Gastrocnemius medialis (tissue), 4 donors: ENCODE data around the gene ZPR1. TPM values are rescaled to one million over a fixed set of nuclear protein-coding genes. Genes with fewer than 3 reads are reported as not detected.

Experiments
- ATAC-seq, 2 donors: fragments of 150-250 bp; one replicate each; pipeline ENCODE4 v1.9.1; 2016
- DNase-seq, 2 donors: peaks; one replicate each; pipeline ENCODE4 v3.0.0-alpha.2; 2019
- H3K27ac ChIP-seq, 4 donors: fragments of 200-600 bp; sonication (generic); 1 replicate in 1 of 4; 2 replicates in 3 of 4; pipeline ENCODE4 v1.5.1; 2016 to 2018; ENCODE audit warnings: mild to moderate bottlenecking in 2 of 4, moderate library complexity in 1 of 4
- H3K27me3 ChIP-seq, 3 donors: fragments of 200-600 bp; sonication (generic) in 2 of 3; 1 replicate in 1 of 3; 2 replicates in 2 of 3; pipeline versions ENCODE4 v1.5.1 to v1.6.0; 2016 to 2019; ENCODE audit warnings: mild to moderate bottlenecking in 1 of 3, moderate library complexity in 1 of 3
- H3K36me3 ChIP-seq, 2 donors: fragments of 200-600 bp; sonication (generic) in 1 of 2; one replicate each; pipeline ENCODE4 v1.5.1; 2017 to 2018
- H3K4me1 ChIP-seq, 2 donors: fragments of 200-600 bp; sonication (generic) in 1 of 2; one replicate each; pipeline ENCODE4 v1.5.1; 2016 to 2017; ENCODE audit warnings: mild to moderate bottlenecking in 2 of 2
- H3K4me3 ChIP-seq, 4 donors: fragments of 200-600 bp; sonication (generic) in 3 of 4; 1 replicate in 1 of 4; 2 replicates in 3 of 4; pipeline ENCODE4 v1.5.1; 2016 to 2019; ENCODE audit warnings: mild to moderate bottlenecking in 2 of 4
- H3K9me3 ChIP-seq, 3 donors: fragments of 200-600 bp; sonication (generic) in 2 of 3; 1 replicate in 1 of 3; 2 replicates in 2 of 3; pipeline ENCODE4 v1.5.1; 2016 to 2019
- CTCF ChIP-seq, 5 experiments: fragments of 450-650 bp in 3 of 5; fragments of 200-600 bp in 2 of 5; sonication (generic) in 2 of 5; IDR thresholded peaks in 4 of 5; conservative IDR thresholded peaks in 1 of 5; 1 replicate in 4 of 5; 2 replicates in 1 of 5; pipeline ENCODE4 v1.5.1; 2016 to 2019; ENCODE audit warnings: antibody characterized with exemption in 5 of 5, mild to moderate bottlenecking in 3 of 5, moderate library complexity in 3 of 5
- POLR2A ChIP-seq, 2 donors: fragments of 450-650 bp; IDR thresholded peaks; one replicate each; pipeline ENCODE4 v1.6.1; 2017; ENCODE audit warnings: antibody characterized with exemption in 2 of 2, mild to moderate bottlenecking in 2 of 2, moderate library complexity in 2 of 2
- in situ Hi-C, 4 donors: fragments of 200-750 bp; cut with MboI; loops; one replicate each; pipeline versions ENCODE4 v1.15.0 to v1.8.0; 2017; ENCODE audit warnings: low sequenced_read_pairs in 4 of 4
- intact Hi-C: fragments of 100-400 bp; cut with DNase I; formaldehyde crosslinking; loops from one replicate; pipeline ENCODE4 v1.15.1; 2023; ENCODE audit warnings: low total_unique reads
- total RNA-seq, 4 donors: library from RNA; depleted of rRNA; stranded (reverse); fragments of >200 nt; gene quantifications; one replicate each; pipeline versions ENCODE4 v1.1.0 to v1.2.3, GENCODE V29; 2016

The ZPR1 gene
- total RNA-seq, 4 donors from 2014 or later, result 43.3 to 82.5 (median 56.9) TPM

GRCh38 chr11:116832350-116833290 lies 44.8 kb upstream of the ZPR1 start:
- no peaks in the 10 kb centered on the region for H3K27me3 ChIP-seq
- no peak overlapping the region for H3K27ac ChIP-seq
- intact Hi-C loops, result loop anchor here (1.0 kb wide), 1 partner anchor 38 kb away; no protein-coding TSS in a partner anchor
- no peak overlapping the region for H3K4me3 ChIP-seq
- DNase-seq (no peak), ATAC-seq (no peak)
- no peaks in the 10 kb centered on the region for H3K36me3 ChIP-seq
- no peaks in the 10 kb centered on the region for H3K9me3 ChIP-seq
- in situ Hi-C loops, result no loop called here
- H3K4me1 ChIP-seq, result peaks cover 10 to 14% of the 10 kb centered on the region in 2 donors
- TF ChIP-seq POLR2A (IDR thresholded peaks at IDR 0.05), result no peak
- TF ChIP-seq CTCF (IDR thresholded peaks at IDR 0.05 in 4 of 5, conservative IDR thresholded peaks at IDR 0.05 in 1 of 5), result no peak

- no peaks in the 10 kb centered on the region for H3K36me3 ChIP-seq
- H3K27me3 ChIP-seq, result no peaks in the 10 kb centered on the region
- no peak overlapping the region for H3K27ac ChIP-seq
- no peak for ATAC-seq
- intact Hi-C loops, result loop anchor here (1.0 kb wide), 1 partner anchor 38 kb away; no protein-coding TSS in a partner anchor
- H3K4me3 ChIP-seq, result no peak overlapping the region
- no peaks in the 10 kb centered on the region for H3K9me3 ChIP-seq
- peaks cover 10 to 14% of the 10 kb centered on the region in 2 donors for H3K4me1 ChIP-seq
- in situ Hi-C loops, result no loop called here
- DNase-seq, result no peak
- no peak for TF ChIP-seq CTCF (IDR thresholded peaks at IDR 0.05 in 4 of 5, conservative IDR thresholded peaks at IDR 0.05 in 1 of 5)
Observed at GRCh38 chr11:116831790-116832349, 44.0 kb upstream of the ZPR1 start.

- H3K27me3 ChIP-seq, result no peaks in the 10 kb centered on the region
- intact Hi-C loops, result no loop called here
- DNase-seq (no peak), ATAC-seq (no peak)
- no peaks in the 10 kb centered on the region for H3K36me3 ChIP-seq
- H3K27ac ChIP-seq, result no peak overlapping the region
- no peaks in the 10 kb centered on the region for H3K9me3 ChIP-seq
- H3K4me3 ChIP-seq, result no peak overlapping the region
- TF ChIP-seq POLR2A (IDR thresholded peaks at IDR 0.05), result no peak
- no peak for TF ChIP-seq CTCF (IDR thresholded peaks at IDR 0.05 in 4 of 5, conservative IDR thresholded peaks at IDR 0.05 in 1 of 5)
- peaks cover 2 to 5% of the 10 kb centered on the region in 2 donors for H3K4me1 ChIP-seq
- in situ Hi-C loops, result no loop called here
Observed at GRCh38 chr11:116830184-116830912, 42.5 kb upstream of the ZPR1 start.

- Histone ChIP-seq H3K4me1 (no peaks in the 10 kb centered on the region), H3K27me3 (no peaks in the 10 kb centered on the region), H3K27ac (no peak within 1 kb of the TSS), H3K9me3 (no peaks in the 10 kb centered on the region), H3K36me3 (no peaks in the 10 kb centered on the region), H3K4me3 (no peak within 1 kb of the TSS)
- ATAC-seq, result no peak
- intact Hi-C loops (no loop called here), in situ Hi-C loops (no loop called here)
- DNase-seq, result no peak
- no peak for TF ChIP-seq CTCF (IDR thresholded peaks at IDR 0.05 in 4 of 5, conservative IDR thresholded peaks at IDR 0.05 in 1 of 5)
- TF ChIP-seq POLR2A (IDR thresholded peaks at IDR 0.05), result no peak
Observed at GRCh38 chr11:116829525-116830183, 41.8 kb upstream of the ZPR1 start, which contains the start of gene APOC3. Gene APOC3 (plus strand): TSS chr11:116829907. CDS start chr11:116830583, 676 bp downstream.
